GM20000 (cell line): Measurements from ENCODE around the gene OSBPL10.

Experiments
- DNase-seq: peaks from one replicate; pipeline ENCODE4 v3.0.0; 2012; ENCODE audit warnings: low spot score
- TF ChIP-seq, protein P1 (sequence below): IDR thresholded peaks from 2 replicates; pipeline ENCODE4 v1.5.1; 2012; ENCODE audit warnings: mild to moderate bottlenecking, control low read depth; ENCODE audit errors: extremely low read depth, missing control alignments

The OSBPL10 gene

DNA sequence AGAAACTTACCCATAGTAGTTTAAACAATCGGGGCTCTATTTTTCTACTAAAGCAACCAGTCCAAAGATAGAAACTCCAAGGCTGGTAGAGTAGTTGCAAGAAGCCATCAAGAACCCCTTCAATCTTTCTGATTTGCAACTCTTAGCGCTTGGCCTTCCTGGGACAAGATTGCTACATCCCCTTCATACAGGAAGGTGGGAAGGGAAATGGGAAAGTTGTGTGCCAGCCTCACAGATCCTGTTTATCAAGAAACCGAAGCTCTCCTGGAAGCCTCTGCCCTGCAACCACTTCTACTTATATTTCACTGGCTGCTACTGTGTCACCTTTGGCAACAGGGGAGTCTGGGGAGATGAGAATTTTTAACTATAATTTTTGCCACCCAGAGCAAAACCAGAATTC, 46.2 kb downstream of the OSBPL10 start:
- TF ChIP-seq, protein P1, sequence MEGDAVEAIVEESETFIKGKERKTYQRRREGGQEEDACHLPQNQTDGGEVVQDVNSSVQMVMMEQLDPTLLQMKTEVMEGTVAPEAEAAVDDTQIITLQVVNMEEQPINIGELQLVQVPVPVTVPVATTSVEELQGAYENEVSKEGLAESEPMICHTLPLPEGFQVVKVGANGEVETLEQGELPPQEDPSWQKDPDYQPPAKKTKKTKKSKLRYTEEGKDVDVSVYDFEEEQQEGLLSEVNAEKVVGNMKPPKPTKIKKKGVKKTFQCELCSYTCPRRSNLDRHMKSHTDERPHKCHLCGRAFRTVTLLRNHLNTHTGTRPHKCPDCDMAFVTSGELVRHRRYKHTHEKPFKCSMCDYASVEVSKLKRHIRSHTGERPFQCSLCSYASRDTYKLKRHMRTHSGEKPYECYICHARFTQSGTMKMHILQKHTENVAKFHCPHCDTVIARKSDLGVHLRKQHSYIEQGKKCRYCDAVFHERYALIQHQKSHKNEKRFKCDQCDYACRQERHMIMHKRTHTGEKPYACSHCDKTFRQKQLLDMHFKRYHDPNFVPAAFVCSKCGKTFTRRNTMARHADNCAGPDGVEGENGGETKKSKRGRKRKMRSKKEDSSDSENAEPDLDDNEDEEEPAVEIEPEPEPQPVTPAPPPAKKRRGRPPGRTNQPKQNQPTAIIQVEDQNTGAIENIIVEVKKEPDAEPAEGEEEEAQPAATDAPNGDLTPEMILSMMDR: no peak
- DNase-seq: no peak

DNA sequence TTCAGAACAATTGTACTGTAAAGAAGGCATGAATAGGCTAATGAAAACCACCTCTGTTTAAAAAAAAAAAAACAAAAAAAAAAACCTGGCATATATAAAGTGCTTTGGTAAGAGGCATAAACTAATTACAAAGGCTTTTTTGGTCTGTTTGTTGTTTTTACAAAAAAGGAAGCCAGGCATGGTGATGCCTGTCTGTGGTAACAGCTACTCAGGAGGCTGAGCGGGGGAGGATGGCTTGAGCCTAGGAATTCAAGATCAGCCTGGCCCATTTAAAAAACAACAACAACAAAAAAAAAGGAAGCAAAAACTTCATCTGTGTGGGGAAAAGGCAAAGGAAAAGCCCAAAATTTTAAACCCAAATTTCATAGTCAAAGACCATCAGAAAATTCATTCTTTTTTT, 47.0 kb downstream of the OSBPL10 start:
- no peak for DNase-seq
- TF ChIP-seq, protein P1: no peak

DNA sequence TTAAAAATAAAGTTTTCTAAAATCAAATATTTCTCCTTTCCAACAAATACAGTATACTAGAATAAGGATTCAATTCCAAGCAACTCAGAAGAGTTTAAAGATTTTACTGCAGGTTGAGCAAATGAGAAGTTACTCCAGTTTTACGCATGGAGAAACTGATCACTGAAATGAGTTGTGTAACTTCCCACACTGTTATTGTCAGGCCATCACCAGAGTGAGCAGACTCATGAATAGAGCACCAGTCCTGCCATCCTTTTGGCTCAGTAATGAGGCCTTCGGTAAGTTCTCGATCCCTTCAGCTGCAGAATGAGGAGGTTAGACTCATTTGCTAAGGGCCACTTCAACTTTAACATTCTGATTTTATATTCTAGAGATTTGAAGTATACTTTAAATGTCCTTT, 48.1 kb downstream of the OSBPL10 start:
- DNase-seq: no peak
- TF ChIP-seq, protein P1: no peak

DNA sequence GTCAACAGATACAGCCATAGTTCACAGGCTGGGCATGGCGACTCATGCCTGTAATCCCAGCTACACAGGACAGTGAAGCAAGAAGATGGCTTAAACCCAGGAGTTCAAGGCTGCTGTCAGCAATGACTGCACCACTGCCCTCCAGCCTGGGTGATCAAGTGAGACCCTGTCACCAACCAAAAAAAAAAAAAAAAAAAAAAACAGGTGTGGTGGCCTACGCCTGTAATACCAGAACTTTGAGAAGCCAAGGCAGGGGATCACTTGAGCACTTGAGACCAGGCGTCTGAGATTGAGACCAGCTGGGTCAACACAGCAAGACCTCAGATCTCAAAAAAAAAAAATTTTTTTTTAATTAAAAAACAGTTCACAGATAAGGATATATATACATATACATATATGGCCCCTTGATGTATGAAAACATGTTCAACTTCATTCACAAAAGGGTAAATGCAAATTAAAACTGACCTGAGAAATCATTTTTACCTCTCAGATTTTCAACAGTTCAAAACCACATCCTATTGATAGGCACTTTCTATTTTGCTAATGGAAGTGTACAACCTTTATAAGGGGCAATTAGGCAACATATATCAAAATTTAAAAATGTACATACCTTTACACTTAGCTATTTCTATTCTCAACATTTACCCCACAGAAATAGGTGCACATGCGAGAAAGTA, 51.1 kb downstream of the OSBPL10 start:
- no peak for DNase-seq
- TF ChIP-seq, protein P1: no peak

DNA sequence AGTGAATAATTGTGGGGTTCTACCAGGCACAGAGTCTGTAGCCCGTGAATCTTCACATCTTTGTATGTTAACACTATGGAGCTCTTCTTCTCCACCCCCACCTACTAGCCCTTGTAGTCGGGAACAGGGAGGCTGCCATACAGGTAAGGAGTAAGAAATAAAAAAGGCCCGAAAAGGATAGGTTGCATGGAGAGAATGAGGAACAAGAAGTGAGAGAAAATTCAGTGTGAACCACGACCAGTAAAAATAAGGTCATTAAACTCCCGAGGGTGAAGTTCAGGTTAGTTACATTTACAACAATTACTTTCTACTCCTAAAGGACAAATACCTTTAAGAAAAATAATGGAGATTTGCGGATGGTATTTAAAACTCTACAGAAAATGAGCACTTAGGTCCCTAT, 53.3 kb downstream of the OSBPL10 start:
- no peak for DNase-seq

DNA sequence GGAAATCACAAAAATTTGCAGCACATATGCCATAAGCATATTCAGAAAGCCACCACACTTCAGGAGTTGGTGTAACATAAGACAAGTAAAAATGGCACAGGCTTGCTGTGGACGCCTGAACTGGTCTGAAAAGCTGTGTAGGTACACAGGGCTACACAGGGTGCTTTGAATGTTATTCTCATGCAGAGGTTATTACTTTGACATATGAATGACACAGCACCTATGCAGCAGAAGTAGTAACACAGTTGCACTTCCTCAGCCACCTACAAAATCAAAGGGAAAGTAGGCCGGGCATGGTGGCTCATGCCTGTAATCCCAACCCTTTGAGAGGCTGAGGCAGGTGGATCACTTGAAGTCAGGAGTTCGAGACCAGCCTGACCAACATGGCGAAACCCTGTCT, 54.5 kb downstream of the OSBPL10 start:
- TF ChIP-seq, protein P1: no peak

More for the DNA sequence above, 53.3 kb downstream of the OSBPL10 start:
- TF ChIP-seq, protein P1: no peak

DNA sequence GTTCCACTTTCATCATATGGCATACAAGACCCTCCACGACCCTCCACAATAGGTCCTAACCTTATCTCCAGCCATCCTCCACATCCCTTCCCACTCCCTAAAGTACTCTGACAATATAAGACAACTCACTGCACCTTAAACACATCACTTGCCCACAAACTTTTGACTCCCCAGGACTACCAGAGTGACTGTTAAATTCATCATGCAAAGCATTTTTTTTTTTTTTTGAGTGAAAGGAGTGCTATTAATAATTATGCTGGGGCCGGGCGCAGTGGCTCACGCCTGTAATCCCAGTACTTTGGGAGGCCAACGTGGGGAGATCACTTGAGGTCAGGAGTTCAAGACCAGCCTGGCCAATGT, 55.8 kb downstream of the OSBPL10 start:
- no peak for DNase-seq
- TF ChIP-seq, protein P1: no peak

More for the DNA sequence above, 54.5 kb downstream of the OSBPL10 start:
- no peak for DNase-seq
